ENCODE results near the gene BUD13.

- TF ChIP-seq, protein P1, sequence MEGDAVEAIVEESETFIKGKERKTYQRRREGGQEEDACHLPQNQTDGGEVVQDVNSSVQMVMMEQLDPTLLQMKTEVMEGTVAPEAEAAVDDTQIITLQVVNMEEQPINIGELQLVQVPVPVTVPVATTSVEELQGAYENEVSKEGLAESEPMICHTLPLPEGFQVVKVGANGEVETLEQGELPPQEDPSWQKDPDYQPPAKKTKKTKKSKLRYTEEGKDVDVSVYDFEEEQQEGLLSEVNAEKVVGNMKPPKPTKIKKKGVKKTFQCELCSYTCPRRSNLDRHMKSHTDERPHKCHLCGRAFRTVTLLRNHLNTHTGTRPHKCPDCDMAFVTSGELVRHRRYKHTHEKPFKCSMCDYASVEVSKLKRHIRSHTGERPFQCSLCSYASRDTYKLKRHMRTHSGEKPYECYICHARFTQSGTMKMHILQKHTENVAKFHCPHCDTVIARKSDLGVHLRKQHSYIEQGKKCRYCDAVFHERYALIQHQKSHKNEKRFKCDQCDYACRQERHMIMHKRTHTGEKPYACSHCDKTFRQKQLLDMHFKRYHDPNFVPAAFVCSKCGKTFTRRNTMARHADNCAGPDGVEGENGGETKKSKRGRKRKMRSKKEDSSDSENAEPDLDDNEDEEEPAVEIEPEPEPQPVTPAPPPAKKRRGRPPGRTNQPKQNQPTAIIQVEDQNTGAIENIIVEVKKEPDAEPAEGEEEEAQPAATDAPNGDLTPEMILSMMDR (conservative IDR thresholded peaks at IDR 0.05; ENCODE audit: low read length): no peak
- TF ChIP-seq EZH2phosphoT487 (IDR thresholded peaks at IDR 0.05; ENCODE audit: borderline replicate concordance): no peak
Measured at GRCh38 chr11:116819049-116819448, 46.3 kb upstream of the BUD13 start.
